Measurements from ENCODE around the gene EVPLL. TPM values are rescaled to one million over a fixed set of nuclear protein-coding genes. Genes with fewer than 3 reads are reported as not detected.
A peak's percentile ranks its signal among the peaks of the same experiment; 100 is the strongest.

The EVPLL gene
- total RNA-seq, 6 donors from 2014 or later = 1.00 to 10.5 (median 2.3) TPM

DNA sequence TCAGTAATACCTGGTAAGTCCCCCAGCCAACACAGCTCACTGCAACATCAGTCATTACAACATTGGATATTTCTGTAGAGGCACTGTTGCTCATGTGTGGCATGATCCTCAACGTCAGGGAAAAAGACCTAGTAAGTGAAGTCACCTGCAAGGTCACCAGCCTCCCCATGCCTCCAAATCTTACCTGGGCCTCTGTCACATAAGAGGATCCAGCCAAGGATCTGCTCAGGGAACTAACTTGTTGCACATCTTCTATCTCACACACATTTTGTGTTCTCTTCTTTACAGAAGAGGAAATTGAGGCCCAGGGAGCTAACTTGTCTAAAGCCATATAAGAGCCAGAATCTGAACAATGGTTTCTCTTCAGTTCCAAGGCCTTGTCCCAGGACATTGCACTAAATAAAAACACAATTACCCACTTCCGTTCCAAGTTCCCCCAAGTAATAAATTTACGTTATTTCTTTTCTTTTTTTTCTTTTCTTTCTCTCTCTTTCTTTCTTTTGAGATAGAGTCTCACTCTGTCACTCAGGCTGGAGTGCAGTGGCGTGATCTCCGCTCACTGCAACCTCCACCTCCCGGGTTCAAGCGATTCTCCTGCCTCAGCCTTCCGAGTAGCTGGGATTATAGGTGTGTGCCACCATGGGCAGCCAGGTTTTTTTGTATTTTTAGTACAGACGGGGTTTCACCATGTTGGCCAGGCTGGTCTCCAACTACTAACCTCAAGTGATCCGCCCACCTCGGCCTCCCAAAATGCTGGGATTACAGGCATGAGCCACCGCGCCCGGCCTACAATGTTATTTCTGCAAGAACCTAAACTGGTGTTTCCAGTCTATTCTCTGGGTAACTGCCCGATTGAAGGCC is 15.5 kb upstream of the EVPLL start:
- Histone ChIP-seq H3K4me1 (peaks cover 14 to 25% (median 16%) of the 10 kb centered on the region in 4 donors), H3K4me3 (peak overlapping the region in 3 of 4 donors; percentile 80 to 90 (median 85)), H3K27me3 (no peaks in the 10 kb centered on the region), H3K36me3 (peaks cover 0 to 12% (median 3%) of the 10 kb centered on the region in 4 donors), H3K9me3 (no peaks in the 10 kb centered on the region), H3K27ac (peak overlapping the region; percentile 78 to 91 (median 81))
- ATAC-seq (ENCODE audit: low FRiP score in 2 of 2) = no peak
- WGBS, 2 donors = 64 to 66% methylated on average over 14 to 15 of the region's 15 CpGs
- no peak for DNase-seq
- TF ChIP-seq POLR2A (IDR thresholded peaks at IDR 0.05) (no peak), POLR2AphosphoS5 (IDR thresholded peaks at IDR 0.05) (no peak), CTCF (IDR thresholded peaks at IDR 0.05) (no peak), EP300 (IDR thresholded peaks at IDR 0.05) (no peak)

DNA sequence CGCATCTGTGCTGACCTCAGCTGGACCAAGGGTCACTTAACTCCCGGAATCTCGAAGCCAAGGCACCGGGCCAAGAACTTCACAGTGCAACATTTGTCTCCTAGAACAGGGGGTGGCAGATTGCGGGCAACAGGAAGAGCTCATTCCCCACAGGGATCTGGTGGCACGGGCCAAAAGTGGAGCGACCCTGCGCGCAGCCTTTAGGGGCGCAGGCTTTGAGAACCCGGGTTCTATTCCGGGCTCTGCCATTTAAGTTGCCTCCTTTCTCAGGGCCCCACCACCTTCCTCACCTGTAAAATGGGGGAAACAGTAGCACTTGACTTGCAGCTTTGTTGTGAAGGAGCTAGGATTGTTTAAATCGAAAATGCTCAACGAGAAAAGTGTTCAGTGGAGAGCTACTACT is 14.9 kb upstream of the EVPLL start:
- ATAC-seq (ENCODE audit: low FRiP score in 2 of 2) = peak; percentile 55 to 63
- peaks cover 12 to 20% (median 15%) of the 10 kb centered on the region in 4 donors for H3K4me1 ChIP-seq

GRCh38 chr17:18363101-18364049 is 14.2 kb upstream of the EVPLL start, which contains the start of gene SHMT1:
Gene SHMT1 (minus strand): TSS chr17:18363550. CDS start chr17:18355981, 7,569 bp downstream.
- Histone ChIP-seq H3K4me1 (peaks cover 11 to 20% (median 15%) of the 10 kb centered on the region in 4 donors), H3K27me3 (no peaks in the 10 kb centered on the region), H3K4me3 (peak within 1 kb of the TSS; percentile 80 to 95 (median 88)), H3K27ac (peak within 1 kb of the TSS; percentile 78 to 91 (median 81)), H3K36me3 (peaks cover 0 to 12% (median 2%) of the 10 kb centered on the region in 4 donors), H3K9me3 (no peaks in the 10 kb centered on the region)
- 1% methylated on average over 25 to 34 of the region's 76 CpGs for WGBS, 2 donors
- TF ChIP-seq CTCF (IDR thresholded peaks at IDR 0.05) = no peak
- TF ChIP-seq POLR2AphosphoS5 (IDR thresholded peaks at IDR 0.05) = peak; percentile 9 to 83
- peak in 2 of 4 donors; percentile 41 to 87 for TF ChIP-seq POLR2A (IDR thresholded peaks at IDR 0.05)
- no peak for TF ChIP-seq EP300 (IDR thresholded peaks at IDR 0.05)
- peak; percentile 99 to 100 for ATAC-seq (ENCODE audit: low FRiP score in 2 of 2)
- peak; percentile 98 to 99 for DNase-seq

More for the DNA sequence above, 14.9 kb upstream of the EVPLL start:
- Histone ChIP-seq H3K36me3 (peaks cover 0 to 12% (median 3%) of the 10 kb centered on the region in 4 donors), H3K4me3 (peak overlapping the region; percentile 80 to 95 (median 88)), H3K27me3 (no peaks in the 10 kb centered on the region), H3K9me3 (no peaks in the 10 kb centered on the region), H3K27ac (peak overlapping the region; percentile 78 to 91 (median 81))
- DNase-seq = peak in 1 of 2 donors; percentile 87
- TF ChIP-seq POLR2AphosphoS5 (IDR thresholded peaks at IDR 0.05) = no peak
- WGBS, 2 donors = 0 to 9% methylated on average over 10 to 14 of the region's 14 CpGs

- Histone ChIP-seq H3K36me3 (peaks cover 0 to 7% (median 0%) of the 10 kb centered on the region in 4 donors), H3K27ac (no peak overlapping the region), H3K4me1 (peaks cover 11 to 20% (median 15%) of the 10 kb centered on the region in 4 donors), H3K27me3 (no peaks in the 10 kb centered on the region), H3K9me3 (no peaks in the 10 kb centered on the region), H3K4me3 (peak overlapping the region in 1 of 4 donors; percentile 90)
- 96 to 97% methylated on average over 6 of the region's 6 CpGs for WGBS, 2 donors
- no peak for TF ChIP-seq POLR2AphosphoS5 (IDR thresholded peaks at IDR 0.05)
- TF ChIP-seq POLR2A (IDR thresholded peaks at IDR 0.05) = no peak
- no peak for TF ChIP-seq CTCF (IDR thresholded peaks at IDR 0.05)
- TF ChIP-seq EP300 (IDR thresholded peaks at IDR 0.05) = no peak
- ATAC-seq (ENCODE audit: low FRiP score in 2 of 2) (no peak), DNase-seq (no peak)
Measured at GRCh38 chr17:18364166-18364565, 13.4 kb upstream of the EVPLL start.
